ENCODE measurements around the gene MGAT4B.

DNA sequence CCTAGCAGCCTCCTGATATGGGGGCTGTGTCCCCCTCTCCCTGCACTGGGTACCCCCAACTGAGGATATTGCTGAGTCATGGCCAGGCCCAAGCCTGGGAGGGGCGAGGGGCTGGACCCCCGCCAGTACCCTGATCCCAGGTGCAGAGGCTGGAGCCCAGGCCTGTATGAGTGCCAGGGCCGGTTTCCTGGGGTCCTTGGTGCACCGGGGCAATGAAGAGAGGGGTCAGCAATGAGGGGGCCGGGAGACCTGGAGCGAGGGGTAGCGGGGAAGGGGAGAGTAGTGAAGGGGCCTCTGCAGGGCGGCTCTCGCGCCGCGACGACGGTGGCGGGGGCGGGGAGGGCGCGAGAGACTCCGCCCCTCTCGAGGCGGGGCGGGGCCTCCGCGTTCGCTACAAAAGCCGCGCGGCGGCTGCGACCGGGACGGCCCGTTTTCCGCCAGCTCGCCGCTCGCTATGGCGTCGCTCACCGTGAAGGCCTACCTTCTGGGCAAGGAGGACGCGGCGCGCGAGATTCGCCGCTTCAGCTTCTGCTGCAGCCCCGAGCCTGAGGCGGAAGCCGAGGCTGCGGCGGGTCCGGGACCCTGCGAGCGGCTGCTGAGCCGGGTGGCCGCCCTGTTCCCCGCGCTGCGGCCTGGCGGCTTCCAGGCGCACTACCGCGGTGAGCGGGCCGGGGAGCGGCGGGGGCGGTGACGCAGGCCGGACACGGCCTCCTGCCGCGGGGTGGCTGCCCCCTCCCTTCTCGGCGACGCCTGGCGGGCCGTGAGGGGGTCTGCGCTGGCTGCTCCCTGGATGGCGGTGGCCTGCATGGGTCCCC lies 14.0 kb upstream of the MGAT4B start, which contains the start of gene SQSTM1:
- TF ChIP-seq, protein P1, sequence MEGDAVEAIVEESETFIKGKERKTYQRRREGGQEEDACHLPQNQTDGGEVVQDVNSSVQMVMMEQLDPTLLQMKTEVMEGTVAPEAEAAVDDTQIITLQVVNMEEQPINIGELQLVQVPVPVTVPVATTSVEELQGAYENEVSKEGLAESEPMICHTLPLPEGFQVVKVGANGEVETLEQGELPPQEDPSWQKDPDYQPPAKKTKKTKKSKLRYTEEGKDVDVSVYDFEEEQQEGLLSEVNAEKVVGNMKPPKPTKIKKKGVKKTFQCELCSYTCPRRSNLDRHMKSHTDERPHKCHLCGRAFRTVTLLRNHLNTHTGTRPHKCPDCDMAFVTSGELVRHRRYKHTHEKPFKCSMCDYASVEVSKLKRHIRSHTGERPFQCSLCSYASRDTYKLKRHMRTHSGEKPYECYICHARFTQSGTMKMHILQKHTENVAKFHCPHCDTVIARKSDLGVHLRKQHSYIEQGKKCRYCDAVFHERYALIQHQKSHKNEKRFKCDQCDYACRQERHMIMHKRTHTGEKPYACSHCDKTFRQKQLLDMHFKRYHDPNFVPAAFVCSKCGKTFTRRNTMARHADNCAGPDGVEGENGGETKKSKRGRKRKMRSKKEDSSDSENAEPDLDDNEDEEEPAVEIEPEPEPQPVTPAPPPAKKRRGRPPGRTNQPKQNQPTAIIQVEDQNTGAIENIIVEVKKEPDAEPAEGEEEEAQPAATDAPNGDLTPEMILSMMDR (conservative IDR thresholded peaks at IDR 0.05; ENCODE audit: low read length) = no peak
- TF ChIP-seq EZH2phosphoT487 (IDR thresholded peaks at IDR 0.05; ENCODE audit: borderline replicate concordance, low read depth, low read length) = no peak
